HFFc6 (cell line): ENCODE results near the gene TMPRSS9. TPM values are rescaled to one million over a fixed set of nuclear protein-coding genes. Genes with fewer than 3 reads are reported as not detected.

ENCODE experiments used
- DNase-seq: peaks from one replicate; pipeline ENCODE4 v3.0.0-alpha.2; 2018
- H3K27ac Mint-ChIP-seq: 2 replicates; pipeline ENCODE4 v1.8.0; 2020; ENCODE audit warnings: mild to moderate bottlenecking, mixed read lengths
- H3K27me3 Mint-ChIP-seq: 2 replicates; pipeline ENCODE4 v1.8.0; 2021; ENCODE audit warnings: mild to moderate bottlenecking, moderate library complexity, mixed read lengths; ENCODE audit not compliant: insufficient read depth
- H3K36me3 Mint-ChIP-seq: 2 replicates; pipeline ENCODE4 v1.8.0; 2021; ENCODE audit warnings: low read depth, mixed read lengths
- H3K4me1 Mint-ChIP-seq: 2 replicates; pipeline ENCODE4 v1.8.0; 2020; ENCODE audit warnings: low read depth, mixed read lengths
- H3K4me3 Mint-ChIP-seq: 2 replicates; pipeline ENCODE4 v1.8.0; 2020; ENCODE audit warnings: mild to moderate bottlenecking, moderate library complexity, mixed read lengths
- H3K9me3 Mint-ChIP-seq: 2 replicates; pipeline ENCODE4 v1.8.0; 2020; ENCODE audit warnings: mild to moderate bottlenecking, mixed read lengths
- total RNA-seq, 6 experiments: library from RNA; stranded (reverse); fragmentation: NEBNext Ultra II Directional; extraction: Animal tissue kit (Norgen Biotek cat#: 25700); gene quantifications; 2 replicates in 1 of 6; 3 replicates in 5 of 6; pipeline ENCODE4 v1.2.3, GENCODE V29; 2021
- TF ChIP-seq, protein P1 (sequence below): fragments of 200-600 bp; sonication (generic); IDR thresholded peaks from 2 replicates; pipeline ENCODE4 v1.5.0; 2021; ENCODE audit warnings: antibody characterized with exemption, mild to moderate bottlenecking

The TMPRSS9 gene
- total RNA-seq, 6 experiments from 2014 or later, result not detected

DNA sequence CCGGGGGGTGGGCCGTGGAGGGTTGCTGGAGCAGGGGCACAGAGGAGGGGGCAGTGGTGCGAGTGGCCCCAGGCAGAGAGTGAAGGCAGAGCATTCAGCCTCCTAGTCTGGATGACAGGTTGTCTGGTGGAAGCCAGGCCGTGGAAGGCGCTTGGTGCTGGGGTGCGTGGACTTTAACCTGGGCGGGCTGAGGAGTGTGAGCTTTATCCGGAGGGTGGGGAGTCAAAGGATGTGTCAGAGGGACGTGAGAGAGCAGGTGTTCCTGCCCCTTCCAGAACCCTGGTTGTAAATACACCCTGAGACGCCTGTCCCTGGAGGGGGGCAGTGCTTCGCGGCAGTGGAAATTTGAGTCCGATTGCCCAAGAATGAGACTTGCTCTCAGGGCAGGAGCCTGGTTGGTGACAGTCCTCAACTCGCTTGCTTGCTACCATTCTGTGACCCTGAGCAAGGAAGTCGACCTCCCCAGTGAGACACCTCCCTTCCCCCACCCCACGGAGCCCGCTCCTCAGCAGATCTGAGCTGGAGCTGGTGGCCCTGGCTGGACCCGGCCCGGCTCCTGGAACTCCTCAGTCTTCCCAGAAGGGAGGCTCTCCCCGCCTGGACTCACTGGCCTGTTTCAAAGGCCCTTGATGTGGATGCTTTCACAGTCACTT lies 29.3 kb upstream of the TMPRSS9 start:
- Mint-ChIP-seq H3K27ac (no peak overlapping the region), H3K9me3 (peaks cover 2% of the 10 kb centered on the region; the same call in 1 of the 2 replicates), H3K36me3 (peaks cover 25% of the 10 kb centered on the region), H3K4me3 (peak overlapping the region; percentile 17; the same call in 1 of the 2 replicates), H3K4me1 (peaks cover 35% of the 10 kb centered on the region), H3K27me3 (peaks cover 7% of the 10 kb centered on the region)
- DNase-seq, result no peak
- TF ChIP-seq, protein P1, sequence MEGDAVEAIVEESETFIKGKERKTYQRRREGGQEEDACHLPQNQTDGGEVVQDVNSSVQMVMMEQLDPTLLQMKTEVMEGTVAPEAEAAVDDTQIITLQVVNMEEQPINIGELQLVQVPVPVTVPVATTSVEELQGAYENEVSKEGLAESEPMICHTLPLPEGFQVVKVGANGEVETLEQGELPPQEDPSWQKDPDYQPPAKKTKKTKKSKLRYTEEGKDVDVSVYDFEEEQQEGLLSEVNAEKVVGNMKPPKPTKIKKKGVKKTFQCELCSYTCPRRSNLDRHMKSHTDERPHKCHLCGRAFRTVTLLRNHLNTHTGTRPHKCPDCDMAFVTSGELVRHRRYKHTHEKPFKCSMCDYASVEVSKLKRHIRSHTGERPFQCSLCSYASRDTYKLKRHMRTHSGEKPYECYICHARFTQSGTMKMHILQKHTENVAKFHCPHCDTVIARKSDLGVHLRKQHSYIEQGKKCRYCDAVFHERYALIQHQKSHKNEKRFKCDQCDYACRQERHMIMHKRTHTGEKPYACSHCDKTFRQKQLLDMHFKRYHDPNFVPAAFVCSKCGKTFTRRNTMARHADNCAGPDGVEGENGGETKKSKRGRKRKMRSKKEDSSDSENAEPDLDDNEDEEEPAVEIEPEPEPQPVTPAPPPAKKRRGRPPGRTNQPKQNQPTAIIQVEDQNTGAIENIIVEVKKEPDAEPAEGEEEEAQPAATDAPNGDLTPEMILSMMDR, result no peak

DNA sequence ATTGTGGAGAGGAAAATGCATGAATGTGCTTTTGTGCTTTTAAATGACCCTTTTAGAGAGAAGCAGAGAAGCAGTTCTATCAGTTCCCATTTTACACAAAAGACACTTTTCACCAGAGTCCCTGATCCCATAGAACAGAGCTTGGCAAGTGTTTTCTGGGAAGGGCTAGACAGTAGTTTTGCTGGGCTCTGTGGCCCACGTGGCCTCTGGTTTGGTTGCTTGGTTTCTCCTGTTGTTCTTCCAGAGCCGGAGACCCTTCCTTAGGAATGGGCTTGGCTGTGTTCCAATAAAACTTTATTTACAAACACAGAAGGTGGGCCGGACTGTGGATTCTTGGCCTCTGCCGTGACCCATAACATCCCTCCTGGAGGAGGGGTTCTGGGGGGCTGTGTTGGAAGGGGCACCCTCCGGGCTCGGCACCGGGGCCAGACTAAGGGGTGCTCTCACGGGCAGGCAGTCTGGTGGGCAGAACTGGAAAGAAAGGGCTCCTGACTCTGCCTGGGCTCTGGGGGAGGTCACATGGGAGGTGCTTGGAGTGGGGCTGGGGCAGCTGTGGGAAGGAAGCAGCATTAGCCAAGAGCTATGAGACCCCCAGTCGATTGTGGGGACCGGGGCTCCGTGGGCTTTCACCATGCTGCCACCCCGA lies 28.3 kb upstream of the TMPRSS9 start:
- Mint-ChIP-seq H3K27me3 (peaks cover 10% of the 10 kb centered on the region), H3K27ac (no peak overlapping the region), H3K4me3 (no peak overlapping the region), H3K9me3 (peaks cover 10% of the 10 kb centered on the region; the same call in 1 of the 2 replicates), H3K36me3 (peaks cover 29% of the 10 kb centered on the region), H3K4me1 (peaks cover 26% of the 10 kb centered on the region)
- TF ChIP-seq, protein P1, result no peak
- no peak for DNase-seq

DNA sequence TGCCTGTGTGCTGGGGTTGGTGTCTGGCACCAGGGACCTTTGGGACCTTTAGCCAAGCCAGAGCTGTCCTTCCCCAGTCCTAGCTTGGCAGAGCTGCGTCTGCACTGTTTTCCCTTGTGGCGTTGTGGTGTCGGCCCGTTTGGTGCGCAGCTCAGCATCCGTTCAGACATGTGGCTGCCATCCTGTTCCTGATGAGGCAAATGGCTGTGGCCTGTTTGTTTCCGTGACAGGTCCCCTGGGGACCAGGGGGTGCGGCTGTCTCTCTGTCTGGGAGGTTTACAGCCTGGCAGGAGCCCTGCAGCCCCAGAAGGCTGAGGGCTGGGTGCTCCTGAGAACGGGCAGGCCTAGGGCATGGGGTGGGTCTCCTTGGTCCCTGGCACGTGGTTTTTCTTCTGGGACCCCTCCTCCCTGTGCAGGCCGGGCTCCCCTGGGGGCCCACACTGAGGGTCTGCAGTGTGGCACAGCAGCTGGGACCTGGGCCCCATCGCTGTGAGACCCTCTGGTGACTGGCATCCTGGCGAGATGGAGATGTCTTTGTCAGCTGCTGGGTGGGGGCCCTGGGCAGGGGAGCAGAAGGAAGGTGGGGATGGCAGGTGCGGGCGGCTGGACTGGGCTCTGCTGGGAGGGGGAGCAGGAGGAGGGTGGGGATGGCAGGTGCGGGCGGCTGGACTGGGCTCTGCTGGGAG lies 27.6 kb upstream of the TMPRSS9 start:
- Mint-ChIP-seq H3K27ac (no peak overlapping the region), H3K36me3 (peaks cover 25% of the 10 kb centered on the region), H3K27me3 (peaks cover 10% of the 10 kb centered on the region), H3K4me3 (no peak overlapping the region), H3K9me3 (peaks cover 10% of the 10 kb centered on the region; the same call in 1 of the 2 replicates), H3K4me1 (peaks cover 18% of the 10 kb centered on the region)
- DNase-seq, result no peak
- TF ChIP-seq, protein P1, result no peak

DNA sequence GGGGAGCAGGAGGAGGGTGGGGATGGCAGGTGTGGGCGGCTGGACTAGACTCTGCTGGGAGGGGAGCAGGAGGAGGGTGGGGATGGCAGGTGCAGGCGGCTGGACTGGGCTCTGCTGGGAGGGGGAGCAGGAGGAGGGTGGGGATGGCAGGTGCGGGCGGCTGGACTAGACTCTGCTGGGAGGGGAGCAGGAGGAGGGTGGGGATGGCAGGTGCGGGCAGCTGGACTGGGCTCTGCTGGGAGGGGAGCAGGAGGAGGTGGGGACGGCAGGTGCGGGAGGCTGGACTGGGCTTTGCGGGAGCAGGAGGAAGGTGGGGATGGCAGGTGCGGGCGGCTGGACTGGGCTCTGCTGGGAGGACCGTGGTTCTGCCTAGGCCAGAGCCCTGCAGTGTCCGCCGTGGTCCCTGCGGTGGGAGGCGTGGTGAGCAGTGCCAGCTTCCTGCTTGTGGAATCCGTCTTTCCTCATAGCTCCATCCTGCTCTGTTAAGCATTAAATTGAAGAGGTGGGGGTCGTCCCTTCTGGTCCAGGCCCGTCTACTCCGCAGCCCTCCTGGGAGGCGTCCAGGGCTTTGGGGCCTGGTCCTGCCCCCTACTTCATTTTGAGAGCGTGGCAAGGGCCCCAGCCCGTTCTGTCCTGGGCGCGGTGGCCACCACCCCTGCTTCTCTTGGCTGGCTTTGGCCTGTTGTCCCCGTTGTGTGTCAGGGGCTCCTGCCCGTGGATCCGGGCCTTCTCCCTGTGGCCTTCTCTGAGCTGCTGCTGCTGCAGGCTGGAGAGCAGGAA lies 26.8 kb upstream of the TMPRSS9 start:
- no peak for DNase-seq
- peaks cover 10% of the 10 kb centered on the region; the same call in 1 of the 2 replicates for H3K9me3 Mint-ChIP-seq
- H3K4me3 Mint-ChIP-seq, result no peak overlapping the region
- peaks cover 14% of the 10 kb centered on the region for H3K4me1 Mint-ChIP-seq
- no peak overlapping the region; the same call in 1 of the 2 replicates for H3K27ac Mint-ChIP-seq
- H3K27me3 Mint-ChIP-seq, result peaks cover 6% of the 10 kb centered on the region
- H3K36me3 Mint-ChIP-seq, result peaks cover 19% of the 10 kb centered on the region
- TF ChIP-seq, protein P1, result no peak

DNA sequence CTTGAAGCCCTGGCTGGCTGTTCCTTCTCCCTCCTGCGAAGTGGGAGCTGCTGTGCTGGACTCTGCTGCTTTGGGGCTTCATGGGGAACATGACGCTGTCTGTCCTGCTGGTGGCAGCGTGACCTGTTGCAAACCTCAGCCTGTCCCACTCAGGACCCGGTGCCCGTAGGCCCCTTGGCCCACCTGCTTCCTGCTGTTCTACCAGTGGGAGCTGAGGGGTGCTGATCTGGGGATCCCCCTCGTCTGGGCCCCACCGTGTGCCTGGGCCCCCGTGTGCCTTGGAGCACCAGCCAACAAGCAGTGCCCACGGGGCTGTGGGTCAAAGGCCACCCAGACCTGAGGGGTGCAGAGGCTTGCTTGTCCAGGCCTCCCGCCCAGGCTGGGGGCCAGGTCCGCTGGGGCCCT lies 26.3 kb upstream of the TMPRSS9 start:
- H3K9me3 Mint-ChIP-seq, result peaks cover 10% of the 10 kb centered on the region; the same call in 1 of the 2 replicates
- no peak for DNase-seq
- peaks cover 16% of the 10 kb centered on the region for H3K36me3 Mint-ChIP-seq
- H3K4me3 Mint-ChIP-seq, result no peak overlapping the region
- TF ChIP-seq, protein P1, result no peak; the same call in 1 of the 2 replicates
- H3K27ac Mint-ChIP-seq, result no peak overlapping the region; the same call in 1 of the 2 replicates
- peaks cover 14% of the 10 kb centered on the region for H3K4me1 Mint-ChIP-seq
- peaks cover 4% of the 10 kb centered on the region for H3K27me3 Mint-ChIP-seq
